A673 (cell line): ENCODE results near the gene EMID1.

ENCODE experiments used
- CTCF ChIP-seq: fragments of 300-800, 200-600 bp; sonication (generic); conservative IDR thresholded peaks from 2 replicates; pipeline ENCODE4 v1.5.1; 2017; ENCODE audit warnings: low read depth, mild to moderate bottlenecking, antibody characterized with exemption, low read length, moderate library complexity, mixed read lengths
- EZH2 ChIP-seq: fragments of 200-600 bp; sonication (generic); IDR thresholded peaks from 2 replicates; pipeline ENCODE4 v1.6.1; 2017; ENCODE audit warnings: borderline replicate concordance, low read depth, mild to moderate bottlenecking, mixed read lengths, antibody characterized with exemption, low read length; ENCODE audit not compliant: poor library complexity, severe bottlenecking

- TF ChIP-seq CTCF (no peak), EZH2 (no peak)
Observed at GRCh38 chr22:29292379-29292778, 86.7 kb downstream of the EMID1 start.
